Activated CD4-positive, CD25-positive, alpha-beta regulatory T cell treated with anti-CD3 and anti-CD28 coated beads, Interleukin-2, amount 50 U/mL, for 16 hours (primary cell): ENCODE measurements around the gene SUMO3.

Source experiments
- DNase-seq: peaks from one replicate; pipeline ENCODE4 v3.0.0-alpha.2; 2020; ENCODE audit warnings: low read depth, low spot score

SUMO3 gene

DNA sequence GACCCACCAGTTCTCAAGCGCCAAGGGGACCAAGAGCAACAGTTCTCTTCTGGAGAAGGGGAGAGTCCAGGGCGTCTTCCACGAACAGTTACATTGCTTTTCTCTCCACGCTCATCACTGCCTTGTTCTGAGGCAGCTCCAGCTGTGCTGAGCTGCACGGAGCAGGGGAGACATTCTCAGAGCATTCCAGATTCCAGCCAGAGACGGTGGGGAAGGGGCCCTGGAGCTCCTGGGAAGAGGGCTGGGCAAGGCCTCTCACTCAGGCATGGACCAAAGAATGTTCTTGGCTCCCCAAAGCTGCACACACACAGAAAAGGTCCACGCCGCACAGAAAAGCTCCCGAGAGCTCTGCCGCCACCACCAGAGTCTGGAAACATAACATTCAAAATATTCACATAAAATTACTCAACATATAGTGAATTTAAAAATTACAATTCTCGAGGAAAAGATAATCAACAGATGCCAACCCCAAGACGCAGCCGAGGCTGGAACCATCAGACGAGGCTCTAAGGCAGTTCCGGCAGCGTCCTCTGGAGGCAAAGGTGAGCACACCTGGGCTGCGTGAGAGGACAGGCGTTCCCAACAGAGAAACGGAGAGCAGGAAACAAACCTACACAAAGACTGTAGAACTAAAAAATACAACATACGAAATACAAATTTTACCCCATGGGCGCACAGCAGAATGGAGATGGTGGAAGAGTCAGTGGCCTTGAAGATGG, 56.7 kb downstream of the SUMO3 start:
- DNase-seq, result no peak

GRCh38 chr21:44760376-44760775, 57.5 kb downstream of the SUMO3 start:
- no peak for DNase-seq

- DNase-seq, result no peak
Measured at GRCh38 chr21:44759628-44760285, 58.1 kb downstream of the SUMO3 start.

GRCh38 chr21:44758781-44759627, 58.9 kb downstream of the SUMO3 start:
- DNase-seq, result no peak

DNA sequence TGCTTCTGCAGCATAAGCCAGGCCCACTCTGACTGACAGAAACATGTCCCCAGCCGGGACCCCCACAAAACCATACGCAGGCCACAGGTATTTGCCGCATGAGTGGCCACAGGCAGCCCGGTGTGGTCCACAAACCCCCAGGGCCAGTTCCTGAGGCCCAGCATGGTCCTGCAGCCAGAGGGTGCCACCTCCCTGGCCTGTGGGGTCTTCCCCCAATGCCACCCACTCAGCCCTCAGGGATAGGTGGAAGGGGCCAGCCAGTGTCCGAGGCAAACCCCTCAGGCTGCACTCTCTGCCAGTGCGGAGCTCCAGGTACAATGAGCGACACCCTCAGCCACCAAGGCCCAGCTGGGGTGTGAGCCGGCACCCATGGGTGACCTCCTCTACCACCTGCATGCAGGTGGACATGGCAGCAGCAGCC, 59.7 kb downstream of the SUMO3 start:
- no peak for DNase-seq

GRCh38 chr21:44757731-44758130, 60.1 kb downstream of the SUMO3 start:
- no peak for DNase-seq

DNA sequence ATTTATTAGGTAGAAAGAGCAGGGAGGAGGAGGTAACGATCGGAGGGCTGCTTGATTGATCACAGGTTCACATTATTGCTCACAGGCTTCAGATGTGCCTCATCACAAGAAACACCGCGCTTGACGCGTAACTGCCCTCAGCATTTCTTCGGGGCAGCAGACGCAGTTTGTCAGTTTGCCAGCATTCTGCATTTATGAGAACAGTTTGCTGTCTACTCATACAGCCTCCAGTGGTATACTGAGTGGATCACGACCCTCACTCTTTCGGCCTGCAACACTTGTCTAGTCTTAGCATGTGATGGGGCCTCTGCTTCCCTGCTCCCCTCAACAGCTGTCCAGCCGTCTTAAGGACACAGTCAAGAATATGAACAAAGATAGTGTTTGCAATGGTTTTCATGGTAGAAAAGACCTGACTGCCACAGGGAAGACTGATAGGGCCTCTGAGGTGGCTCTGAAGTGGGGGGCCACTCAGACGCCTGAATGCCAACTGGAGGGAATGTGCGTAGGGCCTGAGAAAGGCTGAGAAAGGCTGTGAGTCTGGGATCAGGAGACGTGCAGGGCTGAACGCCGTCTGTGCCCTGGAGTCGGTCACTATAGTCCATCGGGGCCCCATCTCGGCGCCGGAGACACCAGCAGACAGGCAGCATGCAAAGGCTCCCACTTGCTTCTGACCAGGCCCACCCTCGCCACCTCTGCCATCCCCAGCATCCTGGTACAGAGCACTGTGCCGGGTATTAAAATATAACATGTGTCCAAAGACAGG, 61.3 kb downstream of the SUMO3 start:
- DNase-seq, result no peak
